Nucleus accumbens (tissue), 56 donors: ENCODE data around the gene EXOC6B.
"Not testable (repeated sequence)": the region's sequence is repeated elsewhere in the genome, so short reads cannot be mapped to it uniquely, and the experiment has no call there.

Source experiments
- DNase-seq, 56 donors: peaks; one replicate each; lab custom pipeline; 2025; lab: John Stamatoyannopoulos, UW

The EXOC6B gene

DNA sequence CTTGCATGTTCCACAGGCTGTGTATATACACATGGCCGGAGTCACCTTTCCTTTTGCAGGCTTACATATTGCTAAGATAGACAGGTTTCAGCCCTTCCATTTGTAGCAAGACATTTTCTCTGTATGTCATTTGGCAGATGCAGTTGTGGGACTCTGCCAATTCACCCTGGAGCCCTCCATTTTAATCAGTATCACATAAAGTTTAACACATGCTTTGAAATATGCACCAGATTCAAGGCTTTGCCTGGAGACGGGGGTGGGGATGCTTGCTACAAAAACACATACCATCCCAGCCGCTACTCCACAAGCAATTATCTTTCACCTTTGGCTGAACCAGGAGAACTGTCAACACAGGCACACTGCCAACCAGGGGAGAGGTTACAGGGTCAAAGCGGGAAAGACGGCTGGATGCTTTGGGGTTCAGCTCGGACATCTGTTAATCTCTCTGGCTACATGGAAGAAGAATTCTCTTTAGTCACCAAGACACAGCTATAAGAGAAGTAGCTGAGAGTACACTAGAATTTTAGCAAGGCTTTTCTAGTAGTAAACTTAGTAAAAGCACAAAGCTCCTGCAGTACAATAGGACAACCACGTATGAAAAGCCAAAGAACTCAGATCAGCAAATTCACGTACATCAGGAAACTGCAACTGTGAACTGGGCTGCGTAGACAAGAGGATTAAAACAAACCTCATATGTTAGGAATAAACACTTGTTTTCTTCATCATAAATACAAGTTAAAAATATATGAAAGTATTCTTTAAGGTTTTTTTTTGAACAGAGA is 130.9 kb downstream of the EXOC6B start:
- peak in 1 of 56 donors; percentile 2 for DNase-seq

- no peak for DNase-seq
Measured at GRCh38 chr2:72689579-72690195, 136.1 kb downstream of the EXOC6B start.

DNA sequence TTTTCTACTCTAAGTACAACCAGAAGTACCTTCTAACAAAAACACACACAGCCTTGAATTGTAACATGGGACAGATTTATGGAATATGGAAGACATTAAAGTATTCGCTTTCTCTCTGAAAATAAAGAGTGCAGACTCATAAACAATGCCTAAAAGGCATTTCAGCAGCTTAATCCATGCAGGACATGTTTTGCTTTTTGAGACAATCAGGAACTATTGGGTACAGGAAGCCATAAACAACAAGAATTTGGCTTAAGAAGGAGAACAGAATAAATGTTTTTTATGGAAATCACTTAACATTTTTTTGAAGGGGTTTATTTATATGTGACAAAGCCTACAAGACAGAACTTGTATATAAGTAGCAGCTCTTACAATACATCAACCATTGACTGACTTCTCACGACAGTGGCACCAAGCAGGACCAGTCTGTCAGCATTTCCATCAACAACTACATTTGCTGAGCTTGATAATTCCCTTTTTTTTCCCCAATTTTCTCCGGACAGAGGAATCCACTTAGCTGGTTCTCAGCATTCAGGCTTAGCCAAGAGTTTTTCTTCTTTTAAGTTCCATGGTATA is 140.1 kb downstream of the EXOC6B start:
- DNase-seq = no peak

DNA sequence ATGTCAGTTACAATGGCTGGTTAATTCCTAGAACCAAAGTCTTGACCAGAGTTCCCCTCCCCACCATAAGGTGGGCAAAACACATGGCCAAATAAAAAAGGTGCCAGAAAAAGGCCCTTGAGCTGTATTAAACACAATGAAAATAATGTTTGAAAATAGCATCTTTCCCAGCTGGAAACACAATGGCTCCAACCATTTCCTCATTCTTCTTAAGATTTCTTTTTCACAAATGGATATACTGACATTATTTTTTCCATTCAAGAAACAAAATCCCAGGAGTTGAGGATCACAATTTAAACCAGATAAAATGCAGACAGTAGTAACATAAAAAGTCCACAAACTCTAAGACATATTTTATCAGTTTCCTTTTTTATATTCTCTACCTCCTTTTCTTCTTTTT is 143.8 kb downstream of the EXOC6B start:
- DNase-seq = no peak

- DNase-seq = no peak
Measured at GRCh38 chr2:72681016-72681995, 144.5 kb downstream of the EXOC6B start.

- DNase-seq = no peak
Measured at GRCh38 chr2:72678024-72678423, 147.8 kb downstream of the EXOC6B start.

DNA sequence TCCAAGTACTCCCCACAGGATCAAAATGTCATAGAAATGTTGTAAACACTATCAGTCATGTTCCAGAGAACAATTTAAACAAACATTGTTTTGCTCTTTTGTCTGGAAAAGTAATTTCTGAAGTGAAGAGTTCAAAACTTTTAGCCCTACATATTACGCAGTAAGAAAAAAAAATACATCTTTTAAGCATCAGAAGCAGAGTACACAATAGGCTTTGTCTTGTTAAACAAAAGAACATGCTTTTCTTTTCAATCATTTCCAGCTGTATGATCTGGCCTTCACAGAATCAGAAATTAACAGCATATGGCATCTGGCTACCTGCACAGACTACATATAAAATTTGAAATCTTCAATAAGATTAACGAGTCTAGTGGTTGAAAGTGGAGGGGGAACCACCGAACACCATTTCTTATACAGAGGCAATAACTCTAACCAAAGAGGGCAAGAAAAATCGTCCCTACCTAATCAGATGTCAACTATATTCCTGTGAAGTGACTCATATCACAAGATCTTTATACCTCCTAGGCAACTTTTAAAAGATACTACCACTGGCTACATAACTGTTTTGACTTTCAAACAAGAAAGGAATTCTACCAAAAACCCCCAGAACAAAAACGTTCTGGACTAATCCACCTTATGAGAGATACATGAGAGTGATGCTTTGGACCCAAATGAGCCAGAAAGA is 149.3 kb downstream of the EXOC6B start:
- DNase-seq = no peak

DNA sequence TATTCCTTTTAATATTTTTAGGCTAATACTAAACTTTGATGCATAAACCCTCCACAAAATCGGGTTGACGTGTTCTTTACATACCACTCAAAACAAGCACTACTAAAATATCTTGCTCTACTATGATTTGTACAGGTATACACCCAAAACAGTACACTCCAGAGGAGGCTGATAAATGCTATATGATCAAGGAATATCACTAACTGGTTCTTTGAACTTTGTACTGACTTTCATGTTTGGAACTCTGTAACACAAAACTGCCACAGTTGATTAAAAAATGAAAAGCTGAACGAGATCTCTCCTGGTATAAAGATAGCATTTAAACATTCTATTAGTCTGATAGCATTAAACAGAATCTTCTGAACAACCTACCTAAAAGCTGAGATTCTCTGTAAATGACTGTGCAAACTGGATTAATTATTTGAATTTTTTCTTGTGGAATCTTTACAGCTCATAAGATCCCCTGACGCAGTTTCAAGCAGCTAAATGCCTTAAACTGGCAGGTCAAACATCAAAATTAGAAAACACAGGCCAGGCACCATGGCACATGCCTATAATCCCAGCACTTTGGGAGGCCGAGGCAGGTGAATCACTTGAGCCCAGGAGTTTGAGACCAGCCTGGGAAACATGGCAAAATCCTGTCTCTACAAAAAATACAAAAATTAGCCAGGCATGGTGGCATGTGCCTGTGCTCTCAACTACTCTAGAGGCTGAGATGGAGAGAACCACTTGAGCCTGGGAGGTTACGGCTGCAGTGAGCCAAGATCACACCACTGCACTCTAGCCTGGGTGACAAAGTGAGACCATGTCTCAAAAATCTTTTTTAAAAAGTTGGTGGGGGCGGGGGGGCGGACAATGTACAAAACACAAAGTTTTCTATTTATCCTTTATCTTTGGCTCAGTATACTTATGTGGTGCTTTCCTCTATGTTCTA is 150.6 kb downstream of the EXOC6B start:
- no peak for DNase-seq

DNA sequence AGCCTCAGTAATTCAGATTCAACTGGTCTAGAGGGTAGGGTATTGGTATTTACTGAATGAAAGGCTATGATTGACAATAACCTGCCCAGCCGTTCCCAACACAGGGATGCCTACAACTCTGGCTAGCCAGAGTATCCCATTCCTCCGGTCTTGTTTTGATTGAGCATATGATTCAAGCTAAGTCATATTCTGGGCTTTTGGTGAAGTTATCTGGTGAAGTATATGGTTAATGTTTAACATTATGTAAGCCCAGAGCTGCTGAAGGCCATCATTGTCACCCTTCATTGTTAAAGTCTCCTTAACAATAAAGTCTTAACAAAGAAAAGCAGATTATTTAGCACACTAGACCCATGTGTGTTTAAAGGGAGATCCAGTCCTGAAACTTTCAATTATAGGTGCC is 152.6 kb downstream of the EXOC6B start:
- DNase-seq = no peak

DNA sequence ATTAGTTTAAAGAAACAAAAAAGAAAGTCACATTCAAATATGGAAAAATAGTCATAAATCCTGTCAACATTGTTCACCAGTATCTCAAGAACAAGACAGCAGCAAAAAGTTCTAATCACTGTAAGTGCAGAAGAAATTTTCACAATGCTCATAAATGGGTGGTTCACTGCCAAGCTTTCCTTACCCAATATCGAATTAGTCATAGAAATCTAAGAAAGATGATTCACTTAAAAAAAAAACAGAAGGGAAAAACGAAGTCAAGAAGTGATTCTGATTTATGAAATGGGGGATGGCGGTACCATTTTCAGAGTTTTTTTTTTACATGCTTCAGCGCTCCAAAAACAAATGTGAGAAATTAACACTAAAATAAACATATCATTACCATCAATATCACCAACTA is 156.7 kb downstream of the EXOC6B start:
- no peak for DNase-seq

DNA sequence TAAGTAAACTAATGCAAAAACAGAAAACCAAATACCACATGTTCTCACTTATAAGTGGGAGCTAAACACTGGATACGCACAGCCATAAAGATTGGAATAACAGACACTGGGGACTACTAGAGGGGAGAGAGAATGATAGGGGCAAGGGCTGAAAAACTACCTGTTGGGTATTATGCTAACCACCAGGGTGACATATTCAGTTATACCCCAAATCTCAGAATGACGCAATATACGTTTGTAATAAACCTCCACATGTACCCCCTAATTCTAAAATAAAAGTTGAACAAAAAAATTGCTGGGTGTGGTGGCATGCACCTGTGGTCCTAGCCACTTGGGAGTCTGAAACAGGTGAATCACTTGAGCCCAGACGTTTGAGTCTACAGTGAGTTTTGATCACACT is 157.2 kb downstream of the EXOC6B start:
- DNase-seq = no peak

GRCh38 chr2:72665448-72665847 is 160.4 kb downstream of the EXOC6B start:
- no peak for DNase-seq

- DNase-seq = no peak
Measured at GRCh38 chr2:72661985-72662384, 163.8 kb downstream of the EXOC6B start.

- DNase-seq = no peak
Measured at GRCh38 chr2:72649810-72650209, 176.0 kb downstream of the EXOC6B start.

DNA sequence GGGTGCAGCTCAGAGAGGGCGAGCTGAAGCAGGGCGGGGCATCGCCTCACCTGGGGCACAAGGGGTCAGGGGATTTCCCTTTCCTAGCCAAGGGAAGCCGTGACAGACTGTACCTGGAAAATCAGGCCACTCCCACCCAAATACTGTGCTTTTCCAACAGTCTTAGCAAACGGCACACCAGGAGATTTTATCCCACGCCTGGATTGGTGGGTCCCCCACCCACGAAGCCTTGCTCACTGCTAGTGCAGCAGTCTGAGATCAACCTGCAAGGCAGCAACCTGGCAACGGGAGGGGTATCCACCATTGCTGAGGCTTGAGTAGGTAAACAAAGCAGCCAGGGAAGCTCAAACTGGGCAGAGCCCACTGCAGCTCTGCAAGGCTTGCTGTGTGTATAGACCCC is 184.6 kb downstream of the EXOC6B start:
- DNase-seq = not testable (repeated sequence)

- no peak for DNase-seq
Measured at GRCh38 chr2:72638600-72639211, 187.1 kb downstream of the EXOC6B start.

DNA sequence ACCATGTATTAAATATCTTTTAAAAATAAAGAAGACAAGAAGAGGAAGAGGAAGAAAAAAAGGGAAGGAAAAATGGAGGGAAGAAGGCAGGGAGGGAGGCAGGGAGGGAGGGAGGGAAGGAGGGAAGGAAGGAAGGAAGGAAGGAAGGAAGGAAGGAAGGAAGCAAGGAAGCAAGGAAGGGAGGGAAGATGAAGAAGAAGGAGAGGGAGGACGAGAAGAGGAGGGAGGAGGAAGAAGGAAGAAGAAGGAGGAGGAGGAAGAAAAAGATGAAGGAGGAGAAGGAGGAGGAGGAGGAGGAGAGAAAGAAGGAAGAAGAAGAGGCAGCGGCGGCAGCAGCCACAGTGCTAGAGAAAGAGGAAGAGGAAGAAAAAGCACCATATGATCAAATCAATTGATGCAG is 189.6 kb downstream of the EXOC6B start:
- DNase-seq = no peak

DNA sequence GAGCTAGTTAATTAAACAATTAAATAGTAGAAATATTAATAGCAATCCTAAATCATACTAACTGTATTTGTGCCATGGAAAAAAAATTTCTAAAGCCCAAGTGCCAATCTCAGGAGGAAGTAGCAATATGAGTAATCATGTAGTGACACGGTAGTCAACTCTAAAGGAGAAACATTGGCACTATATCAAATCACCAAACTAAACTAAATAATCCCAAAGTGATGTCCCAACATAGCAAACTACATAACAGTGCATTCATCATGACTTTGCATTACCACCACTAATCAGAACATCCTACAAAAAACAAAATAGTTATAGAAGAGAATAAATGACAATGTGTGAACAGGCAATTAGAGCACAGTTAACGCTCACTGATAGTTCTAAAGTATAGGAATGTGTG is 195.1 kb downstream of the EXOC6B start:
- DNase-seq = no peak

- no peak for DNase-seq
Measured at GRCh38 chr2:72629062-72629461, 196.8 kb downstream of the EXOC6B start.
